ENCODE measurements around the gene STAT4.

The STAT4 gene

DNA sequence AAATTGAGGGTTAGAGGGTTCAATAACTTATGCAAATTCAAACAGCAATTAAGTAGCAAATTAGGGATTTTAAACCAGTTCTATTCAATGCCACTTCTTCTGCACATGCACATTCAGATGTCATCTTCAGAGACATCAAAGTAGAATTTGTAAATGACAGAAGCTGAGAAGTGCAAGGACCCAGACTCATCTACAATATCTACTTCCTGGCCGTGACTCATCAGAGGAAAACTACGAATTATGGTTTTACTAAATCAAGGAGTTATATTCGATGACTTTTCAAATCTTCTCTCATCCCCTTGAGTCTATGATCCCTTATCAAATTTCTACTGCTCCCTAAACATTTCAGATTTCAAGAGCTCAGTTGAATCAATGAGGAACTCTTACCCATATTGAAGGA is 20.0 kb upstream of the STAT4 start:
- Histone ChIP-seq H3K4me3 (ENCODE audit: low read depth, low read length) (no peak overlapping the region), H3K4me1 (ENCODE audit: control insufficient read depth, insufficient read depth, low read length) (peaks cover 7% of the 10 kb centered on the region; the same call in 1 of the 2 replicates), H3K9me3 (ENCODE audit: control insufficient read depth, insufficient read depth, low read depth, low read length) (no peaks in the 10 kb centered on the region), H3K27ac (ENCODE audit: extremely low read depth, low read depth, low read length) (no peak overlapping the region), H3K36me3 (ENCODE audit: control insufficient read depth in 2 of 2, insufficient read depth in 1 of 2, low read length in 2 of 2) (no peaks in the 10 kb centered on the region)
- ChIA-PET POLR2A (interaction anchor here (0.6 kb wide), 1 partner anchor 95 kb away, joined by 3 read pairs; no protein-coding TSS in a partner anchor), CTCF (interaction anchor here (0.6 to 2.5 kb wide), 6 partner anchors 94 to 794 kb away, joined by 3 to 14 read pairs (median 4); no protein-coding TSS in a partner anchor)
- TF ChIP-seq, protein P1, sequence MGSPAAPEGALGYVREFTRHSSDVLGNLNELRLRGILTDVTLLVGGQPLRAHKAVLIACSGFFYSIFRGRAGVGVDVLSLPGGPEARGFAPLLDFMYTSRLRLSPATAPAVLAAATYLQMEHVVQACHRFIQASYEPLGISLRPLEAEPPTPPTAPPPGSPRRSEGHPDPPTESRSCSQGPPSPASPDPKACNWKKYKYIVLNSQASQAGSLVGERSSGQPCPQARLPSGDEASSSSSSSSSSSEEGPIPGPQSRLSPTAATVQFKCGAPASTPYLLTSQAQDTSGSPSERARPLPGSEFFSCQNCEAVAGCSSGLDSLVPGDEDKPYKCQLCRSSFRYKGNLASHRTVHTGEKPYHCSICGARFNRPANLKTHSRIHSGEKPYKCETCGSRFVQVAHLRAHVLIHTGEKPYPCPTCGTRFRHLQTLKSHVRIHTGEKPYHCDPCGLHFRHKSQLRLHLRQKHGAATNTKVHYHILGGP (tag by site-specific recombination; IDR thresholded peaks at IDR 0.05): no peak
- TF ChIP-seq, protein P2, sequence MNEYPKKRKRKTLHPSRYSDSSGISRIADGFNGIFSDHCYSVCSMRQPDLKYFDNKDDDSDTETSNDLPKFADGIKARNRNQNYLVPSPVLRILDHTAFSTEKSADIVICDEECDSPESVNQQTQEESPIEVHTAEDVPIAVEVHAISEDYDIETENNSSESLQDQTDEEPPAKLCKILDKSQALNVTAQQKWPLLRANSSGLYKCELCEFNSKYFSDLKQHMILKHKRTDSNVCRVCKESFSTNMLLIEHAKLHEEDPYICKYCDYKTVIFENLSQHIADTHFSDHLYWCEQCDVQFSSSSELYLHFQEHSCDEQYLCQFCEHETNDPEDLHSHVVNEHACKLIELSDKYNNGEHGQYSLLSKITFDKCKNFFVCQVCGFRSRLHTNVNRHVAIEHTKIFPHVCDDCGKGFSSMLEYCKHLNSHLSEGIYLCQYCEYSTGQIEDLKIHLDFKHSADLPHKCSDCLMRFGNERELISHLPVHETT (tag by site-specific recombination; IDR thresholded peaks at IDR 0.05): no peak
- TF ChIP-seq ZNF529 (tag by site-specific recombination; IDR thresholded peaks at IDR 0.05; ENCODE audit: insufficient replicate concordance): no peak
- TF ChIP-seq ZBTB20 (tag by site-specific recombination; IDR thresholded peaks at IDR 0.05): no peak
- TF ChIP-seq, protein P3, sequence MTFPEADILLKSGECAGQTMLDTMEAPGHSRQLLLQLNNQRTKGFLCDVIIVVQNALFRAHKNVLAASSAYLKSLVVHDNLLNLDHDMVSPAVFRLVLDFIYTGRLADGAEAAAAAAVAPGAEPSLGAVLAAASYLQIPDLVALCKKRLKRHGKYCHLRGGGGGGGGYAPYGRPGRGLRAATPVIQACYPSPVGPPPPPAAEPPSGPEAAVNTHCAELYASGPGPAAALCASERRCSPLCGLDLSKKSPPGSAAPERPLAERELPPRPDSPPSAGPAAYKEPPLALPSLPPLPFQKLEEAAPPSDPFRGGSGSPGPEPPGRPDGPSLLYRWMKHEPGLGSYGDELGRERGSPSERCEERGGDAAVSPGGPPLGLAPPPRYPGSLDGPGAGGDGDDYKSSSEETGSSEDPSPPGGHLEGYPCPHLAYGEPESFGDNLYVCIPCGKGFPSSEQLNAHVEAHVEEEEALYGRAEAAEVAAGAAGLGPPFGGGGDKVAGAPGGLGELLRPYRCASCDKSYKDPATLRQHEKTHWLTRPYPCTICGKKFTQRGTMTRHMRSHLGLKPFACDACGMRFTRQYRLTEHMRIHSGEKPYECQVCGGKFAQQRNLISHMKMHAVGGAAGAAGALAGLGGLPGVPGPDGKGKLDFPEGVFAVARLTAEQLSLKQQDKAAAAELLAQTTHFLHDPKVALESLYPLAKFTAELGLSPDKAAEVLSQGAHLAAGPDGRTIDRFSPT (tag by site-specific recombination; IDR thresholded peaks at IDR 0.05): no peak
- TF ChIP-seq, protein P4, sequence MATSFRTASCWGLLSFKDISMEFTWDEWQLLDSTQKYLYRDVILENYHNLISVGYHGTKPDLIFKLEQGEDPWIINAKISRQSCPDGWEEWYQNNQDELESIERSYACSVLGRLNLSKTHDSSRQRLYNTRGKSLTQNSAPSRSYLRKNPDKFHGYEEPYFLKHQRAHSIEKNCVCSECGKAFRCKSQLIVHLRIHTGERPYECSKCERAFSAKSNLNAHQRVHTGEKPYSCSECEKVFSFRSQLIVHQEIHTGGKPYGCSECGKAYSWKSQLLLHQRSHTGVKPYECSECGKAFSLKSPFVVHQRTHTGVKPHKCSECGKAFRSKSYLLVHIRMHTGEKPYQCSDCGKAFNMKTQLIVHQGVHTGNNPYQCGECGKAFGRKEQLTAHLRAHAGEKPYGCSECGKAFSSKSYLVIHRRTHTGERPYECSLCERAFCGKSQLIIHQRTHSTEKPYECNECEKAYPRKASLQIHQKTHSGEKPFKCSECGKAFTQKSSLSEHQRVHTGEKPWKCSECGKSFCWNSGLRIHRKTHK (tag by site-specific recombination; IDR thresholded peaks at IDR 0.05): no peak
- no peak for TF ChIP-seq ZNF621 (tag by site-specific recombination; IDR thresholded peaks at IDR 0.05)
- TF ChIP-seq ZNF785 (tag by site-specific recombination; IDR thresholded peaks at IDR 0.05): no peak
- no peak for TF ChIP-seq ZNF248 (tag by site-specific recombination; IDR thresholded peaks at IDR 0.05)
- TF ChIP-seq ZNF366 (tag by site-specific recombination; conservative IDR thresholded peaks at IDR 0.05): no peak

DNA sequence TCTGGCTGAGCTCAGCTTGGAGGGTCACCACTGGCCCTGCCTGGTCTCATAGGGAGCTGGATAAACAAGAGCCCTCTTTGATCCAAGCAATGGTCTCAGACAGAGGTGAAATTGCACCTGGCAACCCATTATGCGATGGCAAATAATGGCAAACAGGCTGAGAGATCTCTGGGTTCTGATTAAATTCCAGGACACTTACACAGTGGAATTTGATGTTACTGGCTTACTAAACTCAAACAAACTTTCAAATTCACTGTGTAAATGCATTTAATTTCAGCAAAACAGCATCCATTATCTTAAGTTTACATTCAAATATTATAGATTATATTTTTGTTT is 19.5 kb upstream of the STAT4 start:
- POLR2A ChIA-PET: interaction anchor here (0.6 kb wide), 1 partner anchor 95 kb away, joined by 3 read pairs; no protein-coding TSS in a partner anchor
- CTCF ChIA-PET: interaction anchor here (0.5 to 2.5 kb wide), 4 partner anchors 118 to 369 kb away, joined by 3 to 14 read pairs (median 3); no protein-coding TSS in a partner anchor
- TF ChIP-seq KLF9 (tag by site-specific recombination; IDR thresholded peaks at IDR 0.05; ENCODE audit: low read depth) (no peak), ZNF610 (tag by site-specific recombination; IDR thresholded peaks at IDR 0.05; ENCODE audit: borderline replicate concordance) (no peak), ZIC2 (tag by site-specific recombination; IDR thresholded peaks at IDR 0.05) (no peak), OSR2 (tag by site-specific recombination; IDR thresholded peaks at IDR 0.05) (no peak), ZNF544 (tag by site-specific recombination; IDR thresholded peaks at IDR 0.05) (no peak)
- TF ChIP-seq, protein P5, sequence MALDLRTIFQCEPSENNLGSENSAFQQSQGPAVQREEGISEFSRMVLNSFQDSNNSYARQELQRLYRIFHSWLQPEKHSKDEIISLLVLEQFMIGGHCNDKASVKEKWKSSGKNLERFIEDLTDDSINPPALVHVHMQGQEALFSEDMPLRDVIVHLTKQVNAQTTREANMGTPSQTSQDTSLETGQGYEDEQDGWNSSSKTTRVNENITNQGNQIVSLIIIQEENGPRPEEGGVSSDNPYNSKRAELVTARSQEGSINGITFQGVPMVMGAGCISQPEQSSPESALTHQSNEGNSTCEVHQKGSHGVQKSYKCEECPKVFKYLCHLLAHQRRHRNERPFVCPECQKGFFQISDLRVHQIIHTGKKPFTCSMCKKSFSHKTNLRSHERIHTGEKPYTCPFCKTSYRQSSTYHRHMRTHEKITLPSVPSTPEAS (tag by site-specific recombination; IDR thresholded peaks at IDR 0.05): no peak
- TF ChIP-seq, protein P6, sequence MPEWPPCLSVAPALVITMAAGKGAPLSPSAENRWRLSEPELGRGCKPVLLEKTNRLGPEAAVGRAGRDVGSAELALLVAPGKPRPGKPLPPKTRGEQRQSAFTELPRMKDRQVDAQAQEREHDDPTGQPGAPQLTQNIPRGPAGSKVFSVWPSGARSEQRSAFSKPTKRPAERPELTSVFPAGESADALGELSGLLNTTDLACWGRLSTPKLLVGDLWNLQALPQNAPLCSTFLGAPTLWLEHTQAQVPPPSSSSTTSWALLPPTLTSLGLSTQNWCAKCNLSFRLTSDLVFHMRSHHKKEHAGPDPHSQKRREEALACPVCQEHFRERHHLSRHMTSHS (tag by site-specific recombination; IDR thresholded peaks at IDR 0.05): no peak
- TF ChIP-seq, protein P7, sequence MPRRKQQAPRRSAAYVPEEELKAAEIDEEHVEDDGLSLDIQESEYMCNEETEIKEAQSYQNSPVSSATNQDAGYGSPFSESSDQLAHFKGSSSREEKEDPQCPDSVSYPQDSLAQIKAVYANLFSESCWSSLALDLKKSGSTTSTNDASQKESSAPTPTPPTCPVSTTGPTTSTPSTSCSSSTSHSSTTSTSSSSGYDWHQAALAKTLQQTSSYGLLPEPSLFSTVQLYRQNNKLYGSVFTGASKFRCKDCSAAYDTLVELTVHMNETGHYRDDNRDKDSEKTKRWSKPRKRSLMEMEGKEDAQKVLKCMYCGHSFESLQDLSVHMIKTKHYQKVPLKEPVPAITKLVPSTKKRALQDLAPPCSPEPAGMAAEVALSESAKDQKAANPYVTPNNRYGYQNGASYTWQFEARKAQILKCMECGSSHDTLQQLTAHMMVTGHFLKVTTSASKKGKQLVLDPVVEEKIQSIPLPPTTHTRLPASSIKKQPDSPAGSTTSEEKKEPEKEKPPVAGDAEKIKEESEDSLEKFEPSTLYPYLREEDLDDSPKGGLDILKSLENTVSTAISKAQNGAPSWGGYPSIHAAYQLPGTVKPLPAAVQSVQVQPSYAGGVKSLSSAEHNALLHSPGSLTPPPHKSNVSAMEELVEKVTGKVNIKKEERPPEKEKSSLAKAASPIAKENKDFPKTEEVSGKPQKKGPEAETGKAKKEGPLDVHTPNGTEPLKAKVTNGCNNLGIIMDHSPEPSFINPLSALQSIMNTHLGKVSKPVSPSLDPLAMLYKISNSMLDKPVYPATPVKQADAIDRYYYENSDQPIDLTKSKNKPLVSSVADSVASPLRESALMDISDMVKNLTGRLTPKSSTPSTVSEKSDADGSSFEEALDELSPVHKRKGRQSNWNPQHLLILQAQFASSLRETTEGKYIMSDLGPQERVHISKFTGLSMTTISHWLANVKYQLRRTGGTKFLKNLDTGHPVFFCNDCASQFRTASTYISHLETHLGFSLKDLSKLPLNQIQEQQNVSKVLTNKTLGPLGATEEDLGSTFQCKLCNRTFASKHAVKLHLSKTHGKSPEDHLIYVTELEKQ (tag by site-specific recombination; IDR thresholded peaks at IDR 0.05; ENCODE audit: borderline replicate concordance): no peak
- TF ChIP-seq, protein P8, sequence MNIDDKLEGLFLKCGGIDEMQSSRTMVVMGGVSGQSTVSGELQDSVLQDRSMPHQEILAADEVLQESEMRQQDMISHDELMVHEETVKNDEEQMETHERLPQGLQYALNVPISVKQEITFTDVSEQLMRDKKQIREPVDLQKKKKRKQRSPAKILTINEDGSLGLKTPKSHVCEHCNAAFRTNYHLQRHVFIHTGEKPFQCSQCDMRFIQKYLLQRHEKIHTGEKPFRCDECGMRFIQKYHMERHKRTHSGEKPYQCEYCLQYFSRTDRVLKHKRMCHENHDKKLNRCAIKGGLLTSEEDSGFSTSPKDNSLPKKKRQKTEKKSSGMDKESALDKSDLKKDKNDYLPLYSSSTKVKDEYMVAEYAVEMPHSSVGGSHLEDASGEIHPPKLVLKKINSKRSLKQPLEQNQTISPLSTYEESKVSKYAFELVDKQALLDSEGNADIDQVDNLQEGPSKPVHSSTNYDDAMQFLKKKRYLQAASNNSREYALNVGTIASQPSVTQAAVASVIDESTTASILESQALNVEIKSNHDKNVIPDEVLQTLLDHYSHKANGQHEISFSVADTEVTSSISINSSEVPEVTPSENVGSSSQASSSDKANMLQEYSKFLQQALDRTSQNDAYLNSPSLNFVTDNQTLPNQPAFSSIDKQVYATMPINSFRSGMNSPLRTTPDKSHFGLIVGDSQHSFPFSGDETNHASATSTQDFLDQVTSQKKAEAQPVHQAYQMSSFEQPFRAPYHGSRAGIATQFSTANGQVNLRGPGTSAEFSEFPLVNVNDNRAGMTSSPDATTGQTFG (tag by site-specific recombination; IDR thresholded peaks at IDR 0.05; ENCODE audit: borderline replicate concordance): no peak

More for the DNA sequence above, 19.5 kb upstream of the STAT4 start:
- Histone ChIP-seq H3K4me1 (ENCODE audit: control insufficient read depth, insufficient read depth, low read length) (peaks cover 10% of the 10 kb centered on the region; the same call in 1 of the 2 replicates), H3K36me3 (ENCODE audit: control insufficient read depth in 2 of 2, insufficient read depth in 1 of 2, low read length in 2 of 2) (no peaks in the 10 kb centered on the region), H3K27ac (ENCODE audit: extremely low read depth, low read depth, low read length) (no peak overlapping the region), H3K4me3 (ENCODE audit: low read depth, low read length) (no peak overlapping the region), H3K9me3 (ENCODE audit: control insufficient read depth, insufficient read depth, low read depth, low read length) (no peaks in the 10 kb centered on the region)

Data from HEK293 (cell line).